ENCODE data around the gene ATP6V1G3.
"Not testable (repeated sequence)": the region's sequence is repeated elsewhere in the genome, so short reads cannot be mapped to it uniquely, and the experiment has no call there.

The ATP6V1G3 gene

GRCh38 chr1:198540580-198540979, at the start of gene ATP6V1G3:
Gene ATP6V1G3, minus strand, starts transcription at chr1:198540680. Its CDS starts 30 bp downstream, at chr1:198540650.
- no peak for DNase-seq (ENCODE audit: low spot score)
- FAIRE-seq = no peak

- peak; percentile 50 for FAIRE-seq
- no peak for DNase-seq (ENCODE audit: low spot score)
These were observed 48.4 kb upstream of the ATP6V1G3 start for GRCh38 chr1:198588845-198589244.

GRCh38 chr1:198584163-198584562, 43.7 kb upstream of the ATP6V1G3 start:
- FAIRE-seq (no peak), DNase-seq (ENCODE audit: low spot score) (no peak)

- not testable (repeated sequence) for FAIRE-seq; DNase-seq (ENCODE audit: low spot score)
These were observed 42.8 kb upstream of the ATP6V1G3 start for GRCh38 chr1:198583209-198583802.

GRCh38 chr1:198577444-198577843, 37.0 kb upstream of the ATP6V1G3 start:
- FAIRE-seq = no peak
- DNase-seq (ENCODE audit: low spot score) = peak; percentile 48

- DNase-seq (ENCODE audit: low spot score) (no peak), FAIRE-seq (no peak)
These were observed 35.5 kb upstream of the ATP6V1G3 start for GRCh38 chr1:198575798-198576641.

- DNase-seq (ENCODE audit: low spot score) = no peak
- FAIRE-seq = no peak
These were observed 34.8 kb upstream of the ATP6V1G3 start for GRCh38 chr1:198575292-198575691.

GRCh38 chr1:198574325-198574724, 33.8 kb upstream of the ATP6V1G3 start:
- no peak for DNase-seq (ENCODE audit: low spot score)
- no peak for FAIRE-seq

- DNase-seq (ENCODE audit: low spot score) (no peak), FAIRE-seq (no peak)
These were observed 24.2 kb upstream of the ATP6V1G3 start for GRCh38 chr1:198564716-198565115.

- DNase-seq (ENCODE audit: low spot score) (no peak), FAIRE-seq (no peak)
These were observed 23.7 kb upstream of the ATP6V1G3 start for GRCh38 chr1:198564157-198564556.

- FAIRE-seq (no peak), DNase-seq (ENCODE audit: low spot score) (no peak)
These were observed 23.1 kb upstream of the ATP6V1G3 start for GRCh38 chr1:198563583-198563982.

- DNase-seq (ENCODE audit: low spot score) (no peak), FAIRE-seq (no peak)
These were observed 19.7 kb upstream of the ATP6V1G3 start for GRCh38 chr1:198560161-198560560.

GRCh38 chr1:198559362-198559761, 18.9 kb upstream of the ATP6V1G3 start:
- DNase-seq (ENCODE audit: low spot score) (no peak), FAIRE-seq (no peak)

GRCh38 chr1:198558402-198558801, 17.9 kb upstream of the ATP6V1G3 start:
- no peak for DNase-seq (ENCODE audit: low spot score)
- no peak for FAIRE-seq

GRCh38 chr1:198556971-198557370, 16.5 kb upstream of the ATP6V1G3 start:
- DNase-seq (ENCODE audit: low spot score) = no peak
- no peak for FAIRE-seq

- FAIRE-seq = no peak
- DNase-seq (ENCODE audit: low spot score) = no peak
These were observed 12.4 kb upstream of the ATP6V1G3 start for GRCh38 chr1:198552668-198553416.

- FAIRE-seq (no peak), DNase-seq (ENCODE audit: low spot score) (no peak)
These were observed 10.6 kb upstream of the ATP6V1G3 start for GRCh38 chr1:198550941-198551524.

GRCh38 chr1:198549866-198550265, 9.4 kb upstream of the ATP6V1G3 start:
- no peak for DNase-seq (ENCODE audit: low spot score)

GRCh38 chr1:198548890-198549289, 8.4 kb upstream of the ATP6V1G3 start:
- no peak for DNase-seq (ENCODE audit: low spot score)
- FAIRE-seq = no peak

More at GRCh38 chr1:198549866-198550265, 9.4 kb upstream of the ATP6V1G3 start:
- FAIRE-seq = no peak

- no peak for FAIRE-seq
- DNase-seq (ENCODE audit: low spot score) = no peak
These were observed 4.7 kb upstream of the ATP6V1G3 start for GRCh38 chr1:198545156-198545555.

- FAIRE-seq (no peak), DNase-seq (ENCODE audit: low spot score) (no peak)
These were observed 3.8 kb upstream of the ATP6V1G3 start for GRCh38 chr1:198544265-198544664.

Measured in urothelium cell line (cell line).